Measurements from ENCODE around the gene SERPINF2.
"Not testable (repeated sequence)": the region's sequence is repeated elsewhere in the genome, so short reads cannot be mapped to it uniquely, and the experiment has no call there.

SERPINF2 gene

GRCh38 chr17:1755827-1756262 lies 13.2 kb downstream of the SERPINF2 start:
- H3K27me3 ChIP-seq (replicated peaks; ENCODE audit: control insufficient read depth, insufficient read depth, low read length): no peaks in the 10 kb centered on the region
- no peak for DNase-seq (ENCODE audit: low read depth)
- H3K4me1 ChIP-seq (ENCODE audit: control insufficient read depth, insufficient read depth, low read length): peaks cover 17% of the 10 kb centered on the region
- no peak overlapping the region for H3K4me3 ChIP-seq (ENCODE audit: low read length)
- H3K9me3 ChIP-seq (ENCODE audit: control insufficient read depth, low read length): no peaks in the 10 kb centered on the region
- H3K36me3 ChIP-seq (ENCODE audit: control insufficient read depth, insufficient read depth, low read length, severe bottlenecking): no peaks in the 10 kb centered on the region
- H3K9ac ChIP-seq (ENCODE audit: low read length): no peak overlapping the region

DNA sequence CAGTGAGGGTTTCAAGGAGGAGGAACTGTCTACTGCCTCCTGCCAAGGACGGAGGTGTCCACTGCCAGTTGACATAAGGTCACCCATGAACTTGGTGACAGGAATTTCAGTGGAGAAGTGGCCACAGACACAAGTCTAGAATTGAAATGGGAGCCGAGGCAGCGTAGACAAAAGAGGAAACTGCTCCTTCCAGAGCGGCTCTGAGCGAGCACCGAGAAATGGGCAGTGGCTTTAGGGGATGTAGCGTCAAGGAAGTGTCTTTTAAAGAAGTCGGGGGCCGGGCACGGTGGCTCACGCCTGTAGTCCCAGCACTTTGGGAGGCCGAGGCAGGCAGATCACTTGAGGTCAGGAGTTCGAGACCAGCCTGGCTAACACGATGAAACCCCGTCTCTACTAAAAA lies 16.1 kb downstream of the SERPINF2 start:
- no peaks in the 10 kb centered on the region for H3K27me3 ChIP-seq (replicated peaks; ENCODE audit: control insufficient read depth, insufficient read depth, low read length)

DNA sequence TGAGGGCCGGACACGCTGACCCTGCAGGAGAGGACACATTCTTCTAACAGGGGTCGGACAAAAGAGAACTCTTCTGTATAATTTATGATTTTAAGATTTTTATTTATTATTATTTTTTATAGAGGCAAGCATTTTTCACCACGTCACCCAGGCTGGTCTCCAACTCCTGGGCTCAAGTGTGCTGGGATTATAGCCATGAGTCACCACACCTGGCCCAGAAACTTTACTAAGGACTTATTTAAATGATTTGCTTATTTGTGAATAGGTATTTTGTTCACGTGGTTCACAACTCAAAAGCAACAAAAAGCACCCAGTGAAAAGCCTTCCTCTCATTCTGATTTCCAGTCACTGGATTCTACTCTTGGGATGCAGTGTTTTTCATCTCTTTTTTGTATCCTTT lies 16.9 kb downstream of the SERPINF2 start:
- peaks cover 28% of the 10 kb centered on the region for H3K4me1 ChIP-seq (ENCODE audit: control insufficient read depth, insufficient read depth, low read length)
- H3K9ac ChIP-seq (ENCODE audit: low read length): no peak overlapping the region
- no peaks in the 10 kb centered on the region for H3K9me3 ChIP-seq (ENCODE audit: control insufficient read depth, low read length)
- DNase-seq (ENCODE audit: low read depth): no peak
- H3K4me3 ChIP-seq (ENCODE audit: low read length): no peak overlapping the region
- no peaks in the 10 kb centered on the region for H3K27me3 ChIP-seq (replicated peaks; ENCODE audit: control insufficient read depth, insufficient read depth, low read length)
- no peaks in the 10 kb centered on the region for H3K36me3 ChIP-seq (ENCODE audit: control insufficient read depth, insufficient read depth, low read length, severe bottlenecking)

More for the DNA sequence above, 16.1 kb downstream of the SERPINF2 start:
- Histone ChIP-seq H3K4me1 (ENCODE audit: control insufficient read depth, insufficient read depth, low read length) (peaks cover 28% of the 10 kb centered on the region), H3K9me3 (ENCODE audit: control insufficient read depth, low read length) (no peaks in the 10 kb centered on the region), H3K4me3 (ENCODE audit: low read length) (no peak overlapping the region), H3K9ac (ENCODE audit: low read length) (no peak overlapping the region), H3K36me3 (ENCODE audit: control insufficient read depth, insufficient read depth, low read length, severe bottlenecking) (no peaks in the 10 kb centered on the region)
- no peak for DNase-seq (ENCODE audit: low read depth)

GRCh38 chr17:1762233-1762900 lies 19.7 kb downstream of the SERPINF2 start:
- H3K36me3 ChIP-seq (ENCODE audit: control insufficient read depth, insufficient read depth, low read length, severe bottlenecking): peaks cover 10% of the 10 kb centered on the region
- DNase-seq (ENCODE audit: low read depth): peak; percentile 34
- H3K9me3 ChIP-seq (ENCODE audit: control insufficient read depth, low read length): no peaks in the 10 kb centered on the region
- H3K4me1 ChIP-seq (ENCODE audit: control insufficient read depth, insufficient read depth, low read length): peaks cover 35% of the 10 kb centered on the region
- peak overlapping the region; percentile 98 for H3K9ac ChIP-seq (ENCODE audit: low read length)
- peak overlapping the region; percentile 95 for H3K4me3 ChIP-seq (ENCODE audit: low read length)
- H3K27me3 ChIP-seq (replicated peaks; ENCODE audit: control insufficient read depth, insufficient read depth, low read length): no peaks in the 10 kb centered on the region

GRCh38 chr17:1762901-1763898 lies 20.5 kb downstream of the SERPINF2 start:
- peak overlapping the region; percentile 98 for H3K9ac ChIP-seq (ENCODE audit: low read length)
- H3K36me3 ChIP-seq (ENCODE audit: control insufficient read depth, insufficient read depth, low read length, severe bottlenecking): peaks cover 16% of the 10 kb centered on the region
- DNase-seq (ENCODE audit: low read depth): peak; percentile 82
- H3K9me3 ChIP-seq (ENCODE audit: control insufficient read depth, low read length): no peaks in the 10 kb centered on the region
- no peaks in the 10 kb centered on the region for H3K27me3 ChIP-seq (replicated peaks; ENCODE audit: control insufficient read depth, insufficient read depth, low read length)
- peak overlapping the region; percentile 95 for H3K4me3 ChIP-seq (ENCODE audit: low read length)
- peaks cover 37% of the 10 kb centered on the region for H3K4me1 ChIP-seq (ENCODE audit: control insufficient read depth, insufficient read depth, low read length)

DNA sequence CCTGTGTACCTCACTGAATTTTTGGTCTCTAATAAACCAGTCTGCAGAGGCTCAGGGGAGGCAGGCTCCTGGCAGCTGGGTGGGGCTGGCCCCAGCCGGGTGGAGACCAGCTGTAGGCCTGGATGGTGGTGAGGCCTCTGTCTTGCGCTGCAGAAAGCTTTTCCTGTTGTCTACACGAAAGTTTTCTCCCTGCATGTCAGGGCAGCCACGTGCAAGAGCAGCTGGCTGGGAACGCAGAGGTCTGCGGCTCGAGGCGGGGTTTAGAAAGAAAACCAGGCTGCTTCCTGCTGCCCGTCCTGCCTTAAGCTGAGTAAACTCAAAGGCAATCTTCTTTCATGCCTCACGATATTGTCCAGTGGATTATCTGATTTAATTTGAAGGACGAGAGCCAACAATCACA lies 21.6 kb downstream of the SERPINF2 start:
- Histone ChIP-seq H3K36me3 (ENCODE audit: control insufficient read depth, insufficient read depth, low read length, severe bottlenecking) (peaks cover 26% of the 10 kb centered on the region), H3K27me3 (replicated peaks; ENCODE audit: control insufficient read depth, insufficient read depth, low read length) (no peaks in the 10 kb centered on the region), H3K4me1 (ENCODE audit: control insufficient read depth, insufficient read depth, low read length) (peaks cover 37% of the 10 kb centered on the region), H3K4me3 (ENCODE audit: low read length) (peak overlapping the region; percentile 95), H3K9me3 (ENCODE audit: control insufficient read depth, low read length) (no peaks in the 10 kb centered on the region), H3K9ac (ENCODE audit: low read length) (peak overlapping the region; percentile 98)
- peak; percentile 78 for DNase-seq (ENCODE audit: low read depth)

- Histone ChIP-seq H3K4me3 (ENCODE audit: low read length) (peak overlapping the region; percentile 95), H3K4me1 (ENCODE audit: control insufficient read depth, insufficient read depth, low read length) (peaks cover 37% of the 10 kb centered on the region), H3K36me3 (ENCODE audit: control insufficient read depth, insufficient read depth, low read length, severe bottlenecking) (peaks cover 30% of the 10 kb centered on the region), H3K9ac (ENCODE audit: low read length) (peak overlapping the region; percentile 98)
- H3K27me3 ChIP-seq (replicated peaks; ENCODE audit: control insufficient read depth, insufficient read depth, low read length); DNase-seq (ENCODE audit: low read depth); H3K9me3 ChIP-seq (ENCODE audit: control insufficient read depth, low read length): not testable (repeated sequence)
Measured at GRCh38 chr17:1764705-1765104, 22.0 kb downstream of the SERPINF2 start.

DNA sequence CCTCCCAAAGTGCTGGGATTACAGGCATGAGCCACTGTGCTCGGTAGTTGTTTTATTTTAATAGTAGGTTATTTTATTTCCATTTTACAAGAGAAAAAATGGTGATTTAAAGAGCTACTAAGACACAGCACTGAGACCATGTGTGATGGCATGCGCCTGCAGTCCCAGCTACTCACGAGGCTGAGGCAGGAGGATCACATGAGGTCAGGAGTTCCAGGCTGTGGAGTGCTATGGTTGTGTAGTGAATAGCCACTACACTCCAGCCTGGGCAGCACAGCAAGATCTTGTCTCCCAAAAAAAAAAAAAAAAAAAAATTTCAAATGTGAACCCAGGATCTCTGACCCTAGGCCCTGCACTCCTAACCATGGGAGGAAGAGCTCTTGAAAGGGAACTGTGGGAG lies 22.9 kb downstream of the SERPINF2 start:
- Histone ChIP-seq H3K4me3 (ENCODE audit: low read length) (peak overlapping the region; percentile 44), H3K9ac (ENCODE audit: low read length) (peak overlapping the region; percentile 73), H3K9me3 (ENCODE audit: control insufficient read depth, low read length) (no peaks in the 10 kb centered on the region), H3K36me3 (ENCODE audit: control insufficient read depth, insufficient read depth, low read length, severe bottlenecking) (peaks cover 37% of the 10 kb centered on the region), H3K4me1 (ENCODE audit: control insufficient read depth, insufficient read depth, low read length) (peaks cover 37% of the 10 kb centered on the region), H3K27me3 (replicated peaks; ENCODE audit: control insufficient read depth, insufficient read depth, low read length) (no peaks in the 10 kb centered on the region)
- DNase-seq (ENCODE audit: low read depth): no peak

GRCh38 chr17:1766382-1767135 lies 23.9 kb downstream of the SERPINF2 start:
- DNase-seq (ENCODE audit: low read depth): no peak
- peaks cover 47% of the 10 kb centered on the region for H3K36me3 ChIP-seq (ENCODE audit: control insufficient read depth, insufficient read depth, low read length, severe bottlenecking)
- H3K9me3 ChIP-seq (ENCODE audit: control insufficient read depth, low read length): no peaks in the 10 kb centered on the region
- H3K9ac ChIP-seq (ENCODE audit: low read length): peak overlapping the region; percentile 52
- H3K4me1 ChIP-seq (ENCODE audit: control insufficient read depth, insufficient read depth, low read length): peaks cover 29% of the 10 kb centered on the region
- no peaks in the 10 kb centered on the region for H3K27me3 ChIP-seq (replicated peaks; ENCODE audit: control insufficient read depth, insufficient read depth, low read length)
- H3K4me3 ChIP-seq (ENCODE audit: low read length): no peak overlapping the region

DNA sequence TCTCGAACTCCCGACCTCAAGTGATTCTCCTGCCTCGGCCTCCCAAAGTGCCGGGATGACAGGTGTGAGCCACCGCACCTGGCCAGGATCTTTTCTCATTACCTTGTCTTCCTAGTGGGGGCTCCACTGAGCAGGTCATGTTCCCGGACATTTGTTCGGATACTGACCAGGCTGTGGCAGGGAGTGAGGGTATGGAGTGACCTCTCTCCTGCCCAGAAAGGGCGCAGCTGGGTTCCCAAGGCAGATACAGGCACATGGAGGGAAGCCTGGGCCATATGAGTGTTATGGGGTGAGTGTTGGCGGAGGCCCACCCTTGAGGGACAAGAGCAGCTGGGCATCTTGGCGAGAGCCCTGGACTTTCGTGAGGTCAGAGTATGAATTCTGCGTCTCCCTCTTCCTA lies 24.7 kb downstream of the SERPINF2 start:
- H3K4me1 ChIP-seq (ENCODE audit: control insufficient read depth, insufficient read depth, low read length): peaks cover 27% of the 10 kb centered on the region
- H3K9ac ChIP-seq (ENCODE audit: low read length): peak overlapping the region; percentile 52
- H3K9me3 ChIP-seq (ENCODE audit: control insufficient read depth, low read length): no peaks in the 10 kb centered on the region
- no peak for DNase-seq (ENCODE audit: low read depth)
- no peak overlapping the region for H3K4me3 ChIP-seq (ENCODE audit: low read length)
- peaks cover 55% of the 10 kb centered on the region for H3K36me3 ChIP-seq (ENCODE audit: control insufficient read depth, insufficient read depth, low read length, severe bottlenecking)
- no peaks in the 10 kb centered on the region for H3K27me3 ChIP-seq (replicated peaks; ENCODE audit: control insufficient read depth, insufficient read depth, low read length)
